AML-193 (cell line): Measurements from ENCODE around the gene CYGB.

Source experiments
- DNase-seq, 2 experiments: peaks; one replicate each; lab custom pipeline; 2025; lab: John Stamatoyannopoulos, UW

The CYGB gene

GRCh38 chr17:76500747-76501017 lies 36.8 kb downstream of the CYGB start:
- DNase-seq = peak in 1 of 2 experiments; percentile 30

- DNase-seq = peak; percentile 54 to 71
Observed at GRCh38 chr17:76500074-76500746, 37.3 kb downstream of the CYGB start.

GRCh38 chr17:76499267-76499667 lies 38.2 kb downstream of the CYGB start:
- DNase-seq = no peak

GRCh38 chr17:76498876-76499251 lies 38.6 kb downstream of the CYGB start:
- no peak for DNase-seq

GRCh38 chr17:76497979-76498875 lies 39.3 kb downstream of the CYGB start:
- no peak for DNase-seq

GRCh38 chr17:76497699-76497978 lies 39.9 kb downstream of the CYGB start:
- DNase-seq = no peak

- no peak for DNase-seq
Observed at GRCh38 chr17:76496464-76496863, 41.0 kb downstream of the CYGB start.

- DNase-seq = no peak
Observed at GRCh38 chr17:76495663-76496400, 41.7 kb downstream of the CYGB start.

- no peak for DNase-seq
Observed at GRCh38 chr17:76493505-76494167, 43.9 kb downstream of the CYGB start.

GRCh38 chr17:76492989-76493501 lies 44.5 kb downstream of the CYGB start:
- DNase-seq = peak; percentile 91 to 96

GRCh38 chr17:76492123-76492988 lies 45.2 kb downstream of the CYGB start:
- DNase-seq = no peak

- no peak for DNase-seq
Observed at GRCh38 chr17:76491271-76492122, 46.0 kb downstream of the CYGB start.

- DNase-seq = no peak
Observed at GRCh38 chr17:76490112-76490710, 47.3 kb downstream of the CYGB start.

GRCh38 chr17:76487451-76488192 lies 49.9 kb downstream of the CYGB start:
- no peak for DNase-seq

- DNase-seq = no peak
Observed at GRCh38 chr17:76485569-76485968, 51.9 kb downstream of the CYGB start.

GRCh38 chr17:76484228-76484725 lies 53.2 kb downstream of the CYGB start:
- no peak for DNase-seq

GRCh38 chr17:76481071-76481655 lies 56.3 kb downstream of the CYGB start:
- no peak for DNase-seq

GRCh38 chr17:76480632-76481031 lies 56.9 kb downstream of the CYGB start:
- DNase-seq = no peak
